NCI-H1930 (cell line): Measurements from ENCODE around the gene HDC.

Experiments
- DNase-seq, 2 experiments: peaks; one replicate each; lab custom pipeline; 2025; lab: John Stamatoyannopoulos, UW

HDC gene

DNA sequence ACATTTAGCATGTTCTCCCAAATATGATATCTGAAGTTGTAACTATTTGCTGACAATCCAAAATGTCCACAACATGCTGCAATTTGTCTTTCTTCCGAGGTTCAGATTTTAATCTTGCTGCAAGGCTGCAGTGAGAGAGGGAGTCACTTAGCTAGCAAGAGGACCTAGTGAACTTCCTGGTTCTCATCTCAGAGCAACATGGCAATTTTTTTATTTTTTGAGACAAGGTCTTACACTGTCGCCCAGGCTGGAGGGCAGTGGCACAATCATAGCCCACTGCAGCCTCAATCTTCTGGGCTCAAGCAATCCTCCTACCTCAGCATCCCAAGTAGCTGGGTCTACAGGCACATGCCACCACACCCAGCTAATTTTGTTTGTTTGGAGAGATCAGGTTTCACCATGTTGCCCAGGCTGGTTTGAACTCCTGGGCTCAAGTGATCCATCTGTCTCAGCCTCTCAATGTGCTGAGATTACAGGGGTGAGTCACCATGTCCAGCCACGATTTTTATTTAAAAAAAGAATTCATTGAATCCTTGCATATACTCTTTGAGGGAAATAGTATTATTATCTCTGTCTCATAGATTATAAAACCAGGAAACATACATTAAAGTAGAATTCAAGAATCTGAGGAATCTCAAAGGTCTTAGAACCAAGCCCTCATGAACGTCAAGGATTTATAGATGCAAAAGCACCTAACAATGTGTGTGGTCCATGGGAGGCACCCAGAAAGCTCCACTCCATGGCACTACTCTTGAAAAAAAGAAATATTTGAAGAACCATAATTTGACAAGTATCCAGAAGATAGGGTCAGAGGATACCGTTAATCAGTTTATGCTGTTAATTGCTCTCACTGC is 9.1 kb downstream of the HDC start:
- DNase-seq: no peak

DNA sequence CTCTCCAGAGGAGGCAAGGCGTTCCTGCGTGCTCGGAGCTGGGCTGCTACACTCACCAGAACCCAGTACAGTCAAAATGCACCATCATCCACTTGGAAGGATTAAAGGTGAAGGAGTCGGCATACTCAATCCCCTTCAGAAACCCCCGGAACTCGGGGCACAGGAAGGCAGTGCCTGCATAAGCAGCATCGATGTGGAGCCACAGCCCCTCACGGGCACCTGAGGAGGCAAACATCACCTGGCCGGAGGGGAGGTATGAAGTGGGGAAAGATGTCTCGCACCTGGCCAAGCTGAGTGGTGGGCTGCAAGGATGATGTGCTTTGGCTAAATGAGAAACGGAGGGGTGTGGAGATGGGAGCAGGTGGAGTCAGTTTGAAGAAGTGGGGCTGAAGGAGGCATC is 13.0 kb downstream of the HDC start:
- DNase-seq: no peak

DNA sequence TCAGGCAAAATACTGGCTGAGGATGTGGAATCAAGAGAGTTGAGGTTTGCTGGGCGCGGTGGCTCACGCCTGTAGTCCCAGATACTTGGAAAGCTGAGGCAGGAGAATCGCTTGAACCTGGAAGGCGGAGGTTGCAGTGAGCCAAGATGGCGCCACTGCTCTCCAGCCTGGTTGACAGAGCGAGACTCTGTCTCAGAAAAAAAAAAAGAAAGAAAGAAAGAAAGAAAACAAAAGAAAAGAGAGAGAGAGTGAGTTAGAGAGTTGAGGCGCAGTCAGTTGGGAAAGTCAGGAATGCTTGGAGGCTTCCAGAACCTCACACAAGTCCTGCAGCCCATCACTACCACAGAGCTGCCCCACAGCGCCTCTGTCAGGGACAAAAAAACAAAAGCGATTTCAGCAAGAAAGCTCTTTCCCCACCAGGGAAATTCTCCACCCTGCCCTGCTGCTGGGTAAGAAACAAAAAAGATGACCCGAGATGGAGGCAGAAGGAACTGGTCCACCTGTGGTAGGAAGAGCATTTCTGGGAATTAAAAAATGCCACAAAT is 13.8 kb downstream of the HDC start:
- no peak for DNase-seq

DNA sequence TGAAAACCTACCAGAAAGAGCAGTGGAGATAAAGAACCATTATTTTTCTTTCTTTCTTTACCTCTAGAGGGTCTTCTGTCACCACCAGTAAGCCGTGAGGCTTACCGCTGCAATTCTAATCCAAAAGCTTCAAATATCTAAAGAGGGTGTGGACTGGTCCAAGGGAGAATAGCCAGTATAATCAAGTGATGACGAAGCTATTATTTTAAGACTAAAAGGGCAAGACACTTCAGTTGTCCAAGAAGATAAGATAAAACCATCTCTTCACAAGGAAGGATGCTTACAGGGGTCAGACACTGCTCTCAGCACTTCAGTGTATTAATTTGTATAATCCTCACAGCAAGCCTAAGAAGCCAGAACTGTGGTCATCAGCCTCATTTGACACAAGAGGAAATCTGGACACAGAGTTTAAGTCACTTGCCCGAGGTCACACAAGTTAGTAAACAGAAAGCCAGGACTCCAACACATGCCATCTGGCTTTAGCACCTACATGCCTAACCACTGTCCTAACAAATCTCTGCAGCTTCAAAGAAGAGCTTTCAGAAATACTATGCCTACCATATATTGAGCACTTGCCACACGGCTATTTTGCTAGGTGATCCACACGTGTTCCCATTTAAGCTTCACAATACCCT is 14.6 kb downstream of the HDC start:
- DNase-seq: no peak

DNA sequence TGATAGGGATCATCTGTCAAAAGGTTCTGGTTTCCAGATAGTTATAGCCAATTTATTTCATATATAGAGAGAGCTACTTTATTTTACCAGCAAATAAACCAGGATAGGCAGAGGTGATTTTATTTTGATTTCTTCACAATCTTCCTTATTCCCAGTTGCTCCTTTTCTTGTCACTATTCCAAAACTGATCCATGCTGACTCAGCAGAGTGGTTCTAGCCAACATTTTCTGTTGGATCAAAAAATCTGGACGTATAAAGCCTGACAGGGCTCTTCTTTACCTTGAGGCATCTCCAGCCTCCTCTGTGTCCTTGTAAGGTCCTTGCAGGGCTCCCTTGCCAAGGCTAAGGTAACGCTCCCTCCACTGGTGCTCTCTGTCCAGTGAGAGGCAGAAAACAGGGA is 15.8 kb downstream of the HDC start:
- DNase-seq: no peak

DNA sequence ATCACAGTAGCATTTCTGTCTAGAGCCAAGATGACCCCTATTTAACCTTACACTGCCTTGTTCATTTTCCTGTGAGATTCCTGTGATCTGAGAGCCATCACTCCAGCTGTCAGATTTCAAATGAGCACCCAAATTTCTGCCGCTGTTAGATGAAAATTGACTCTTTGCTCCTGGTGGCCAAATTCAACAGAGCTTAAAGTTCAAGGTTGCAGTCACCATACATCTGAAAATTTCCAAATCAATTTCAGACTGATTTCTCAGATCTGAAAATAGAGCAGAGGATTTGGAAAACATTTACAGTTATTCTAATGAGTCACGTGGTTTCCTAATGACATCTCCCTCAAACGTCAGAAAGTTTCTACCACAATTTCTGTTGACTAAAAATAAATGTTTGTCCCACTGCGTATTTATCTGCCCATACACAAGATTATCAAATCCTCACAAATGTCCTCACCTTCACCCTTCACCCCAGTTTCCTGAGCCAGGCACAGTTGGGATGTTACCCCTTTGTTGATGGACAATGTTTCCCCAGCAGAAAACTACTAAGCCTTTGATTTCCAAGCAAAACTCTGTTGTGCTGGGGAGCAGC is 16.4 kb downstream of the HDC start:
- no peak for DNase-seq

DNA sequence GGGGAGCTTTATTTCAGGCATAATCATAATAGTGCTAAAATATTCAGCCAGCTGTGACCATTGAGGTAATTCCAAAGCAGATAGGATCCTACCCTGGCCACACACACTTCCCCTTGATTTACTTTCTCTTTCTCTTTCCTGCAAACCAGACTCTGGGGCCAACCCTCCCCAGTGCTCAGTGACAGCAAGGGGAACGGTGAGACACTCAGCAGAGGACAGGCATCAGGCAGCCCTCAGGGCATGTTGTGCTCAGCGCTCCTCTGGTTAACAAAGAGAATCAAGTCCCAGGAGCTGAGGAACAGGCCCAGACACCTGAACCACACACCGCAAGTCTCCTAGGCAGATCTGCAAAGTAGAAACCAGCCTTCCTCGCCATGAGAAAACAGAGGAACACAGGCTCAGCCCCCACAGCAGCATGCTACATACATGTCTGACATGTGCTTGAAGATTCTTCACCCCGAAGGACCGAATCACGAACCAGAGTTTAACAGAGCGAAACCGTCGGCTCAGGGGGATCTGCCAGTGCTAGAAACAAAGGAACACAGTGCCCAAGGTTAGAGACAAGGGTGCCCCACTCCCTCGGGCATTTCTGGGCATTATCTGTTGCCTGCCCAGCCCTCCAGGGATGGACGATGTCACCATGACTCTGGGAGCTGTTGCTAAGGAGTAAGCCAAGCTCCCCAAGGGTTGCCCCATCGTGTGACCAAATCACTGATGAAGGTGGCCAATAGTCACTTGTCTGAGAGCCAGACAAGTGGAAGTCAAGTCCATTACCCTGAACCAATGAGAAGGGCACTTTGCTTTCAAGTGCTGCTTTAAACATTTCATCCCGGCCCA is 17.5 kb downstream of the HDC start:
- DNase-seq: no peak

DNA sequence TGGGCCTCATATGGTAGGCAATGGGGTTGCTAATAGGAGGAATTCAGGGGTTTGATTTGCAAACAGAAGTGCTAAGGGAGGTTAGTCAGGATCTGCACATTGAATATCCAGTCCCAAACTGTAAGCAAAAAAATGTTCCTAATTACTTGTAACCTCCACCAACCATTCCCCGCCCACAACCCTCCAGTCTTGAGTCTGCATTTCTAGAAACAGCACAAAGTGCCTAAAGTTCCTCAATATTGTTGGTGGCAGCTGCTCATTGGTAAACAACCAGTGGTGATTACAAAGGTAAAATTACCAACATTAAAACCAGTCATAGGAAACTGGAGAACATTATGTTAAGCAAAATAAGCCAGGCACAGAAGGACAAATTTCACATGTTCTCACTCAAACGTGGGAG is 18.9 kb downstream of the HDC start:
- no peak for DNase-seq

DNA sequence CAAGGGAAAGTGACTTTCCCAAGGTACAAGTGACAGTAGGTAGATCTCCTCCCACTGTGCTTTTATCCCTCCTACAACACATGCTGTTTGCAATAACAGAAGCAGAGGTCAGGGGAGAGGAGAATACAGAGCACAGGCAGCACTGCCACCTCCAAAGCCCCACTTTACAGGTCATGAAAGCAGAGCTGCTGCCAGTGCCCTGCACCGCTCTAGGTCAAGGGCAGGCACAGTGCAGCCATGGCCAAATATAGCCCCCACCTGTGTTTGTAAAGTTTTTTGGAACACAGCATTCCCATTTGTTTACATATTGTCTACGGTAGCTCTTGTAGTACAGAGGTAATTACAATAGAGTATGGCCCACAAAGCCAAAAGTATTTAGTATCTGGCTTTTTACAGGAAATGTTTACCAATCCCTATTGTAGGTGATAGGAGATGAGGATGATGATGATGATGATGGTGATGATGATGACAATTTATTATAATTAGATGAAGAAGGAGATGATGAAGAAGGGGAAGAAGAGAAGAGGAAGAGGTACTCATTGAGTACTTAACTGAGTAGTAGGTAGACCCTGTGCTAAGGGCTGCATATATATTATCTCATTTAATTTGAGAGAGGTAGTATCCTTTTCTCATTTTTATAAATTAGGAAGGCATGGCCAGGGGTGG is 20.4 kb downstream of the HDC start:
- DNase-seq: no peak

DNA sequence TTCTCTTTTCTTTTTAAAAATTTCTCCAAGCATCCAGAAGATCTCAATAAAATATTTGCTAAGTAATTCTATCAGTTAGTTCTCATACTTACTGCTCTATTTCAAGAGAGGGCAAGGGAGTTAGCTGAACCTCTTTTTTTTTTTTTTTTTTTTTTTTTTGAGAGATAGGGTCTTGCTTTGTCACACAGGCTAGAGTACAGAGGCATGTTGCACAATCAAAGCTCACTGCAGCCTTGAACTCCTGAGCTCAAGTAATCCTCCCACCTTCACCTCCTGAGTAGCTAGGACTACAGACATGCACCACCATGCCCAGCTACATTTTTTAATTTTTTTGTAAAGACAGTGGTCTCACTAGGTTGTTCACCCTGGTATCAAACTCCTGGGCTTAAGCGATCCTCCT is 21.4 kb downstream of the HDC start:
- DNase-seq: no peak

DNA sequence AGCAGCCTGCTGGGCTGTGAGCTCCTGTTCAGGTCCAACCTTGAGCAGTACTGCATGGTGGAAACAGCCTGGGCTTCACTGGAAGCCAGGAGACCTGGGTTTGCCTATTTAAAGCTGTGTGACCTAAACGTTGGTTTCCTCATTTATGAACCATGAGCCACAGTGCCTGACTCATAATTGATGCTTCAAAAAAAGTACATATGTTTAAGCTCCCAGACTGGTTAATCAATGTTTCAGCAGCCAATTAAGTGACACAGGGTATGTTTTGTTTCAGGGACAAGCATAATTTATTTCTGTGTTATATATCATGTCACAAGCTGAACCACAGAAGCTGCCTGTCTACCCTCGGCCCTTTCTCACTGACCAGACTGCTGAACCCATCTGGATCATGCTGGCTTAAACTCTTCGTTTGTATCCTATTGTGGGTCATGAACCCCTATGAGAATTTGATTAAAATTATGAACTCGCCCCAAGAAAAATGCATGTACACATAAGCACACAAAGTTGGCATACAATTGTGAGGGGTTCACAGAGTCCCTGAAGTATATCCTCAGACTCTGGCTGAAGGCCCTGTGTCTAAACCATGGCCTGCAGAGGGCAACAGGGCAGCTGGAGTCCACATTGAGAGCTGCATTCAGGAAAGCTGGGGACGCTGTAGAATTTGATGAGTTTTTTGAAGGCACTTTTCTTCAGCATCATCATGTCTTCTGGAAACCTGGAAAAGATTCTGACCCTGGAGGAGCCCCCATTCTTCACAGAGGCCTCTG is 23.7 kb downstream of the HDC start:
- DNase-seq: no peak

DNA sequence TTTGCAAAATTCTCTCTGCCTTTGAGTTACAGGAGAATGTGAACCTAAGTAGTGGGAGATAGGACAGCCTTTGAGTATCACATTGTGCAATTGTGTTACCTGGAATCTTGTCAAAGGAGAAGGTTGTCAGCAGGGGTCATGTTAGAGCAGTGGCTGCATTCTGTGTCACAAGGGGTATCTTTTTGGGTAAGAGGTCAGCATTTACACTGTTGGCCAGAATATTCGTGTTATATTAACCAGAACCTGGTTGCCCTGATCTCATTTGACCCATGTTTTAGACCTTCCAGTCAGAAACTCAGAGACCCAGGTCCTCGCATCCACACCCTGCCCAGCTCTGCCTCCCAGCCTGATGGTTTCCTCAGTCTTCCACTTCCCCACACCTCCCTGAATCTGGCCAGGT is 27.3 kb downstream of the HDC start:
- no peak for DNase-seq

DNA sequence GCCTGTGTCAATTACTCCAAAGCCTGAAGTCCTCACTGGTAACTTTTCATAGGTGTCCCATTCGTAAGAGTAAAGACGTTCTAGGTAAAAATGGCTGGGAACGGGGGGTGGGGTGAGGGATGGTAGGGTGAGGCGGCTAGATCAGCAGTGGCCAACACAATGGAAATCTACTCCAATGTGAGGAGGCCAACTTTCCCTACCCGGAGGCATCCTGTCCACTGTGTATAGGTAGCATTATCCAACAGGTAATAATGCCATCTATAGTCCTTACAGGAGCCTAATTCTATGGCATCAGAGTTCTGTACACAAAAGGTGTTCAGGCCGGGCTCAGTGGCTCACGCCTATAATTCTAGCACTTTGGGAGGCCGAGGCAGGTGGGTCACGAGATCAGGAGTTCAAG is 29.1 kb downstream of the HDC start:
- DNase-seq: no peak

DNA sequence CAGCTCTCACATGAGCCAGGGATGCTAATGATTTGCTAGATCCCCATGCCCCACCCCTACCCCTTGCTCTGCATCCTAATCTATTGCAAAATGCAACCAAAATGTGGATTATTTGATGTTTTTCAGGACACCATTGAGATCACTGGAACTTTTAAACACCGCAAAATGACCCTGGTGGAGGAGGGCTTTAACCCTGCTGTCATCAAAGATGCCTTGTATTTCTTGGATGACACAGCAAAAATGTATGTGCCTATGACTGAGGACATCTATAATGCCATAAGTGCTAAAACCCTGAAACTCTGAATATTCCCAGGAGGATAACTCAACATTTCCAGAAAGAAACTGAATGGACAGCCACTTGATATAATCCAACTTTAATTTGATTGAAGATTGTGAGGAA is 29.7 kb downstream of the HDC start:
- no peak for DNase-seq

DNA sequence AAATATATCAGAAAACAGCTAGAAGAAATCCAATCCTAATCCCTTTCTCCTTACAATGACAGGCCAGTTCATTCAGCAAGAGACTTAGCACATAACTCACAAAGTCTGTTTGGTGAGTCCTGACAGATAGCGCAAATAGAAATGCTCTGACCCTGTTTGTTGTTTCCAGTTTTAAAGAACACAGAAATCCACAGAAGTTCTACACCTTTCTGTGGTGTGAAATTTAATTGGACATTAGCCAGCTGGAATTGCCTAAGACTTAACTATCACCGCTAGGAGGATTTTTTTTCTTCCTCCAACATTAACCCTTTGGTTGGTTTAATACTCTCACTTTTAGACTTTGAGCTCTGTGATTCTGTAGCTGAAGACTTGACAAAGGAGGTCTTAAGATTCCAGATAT is 30.8 kb downstream of the HDC start:
- DNase-seq: no peak

DNA sequence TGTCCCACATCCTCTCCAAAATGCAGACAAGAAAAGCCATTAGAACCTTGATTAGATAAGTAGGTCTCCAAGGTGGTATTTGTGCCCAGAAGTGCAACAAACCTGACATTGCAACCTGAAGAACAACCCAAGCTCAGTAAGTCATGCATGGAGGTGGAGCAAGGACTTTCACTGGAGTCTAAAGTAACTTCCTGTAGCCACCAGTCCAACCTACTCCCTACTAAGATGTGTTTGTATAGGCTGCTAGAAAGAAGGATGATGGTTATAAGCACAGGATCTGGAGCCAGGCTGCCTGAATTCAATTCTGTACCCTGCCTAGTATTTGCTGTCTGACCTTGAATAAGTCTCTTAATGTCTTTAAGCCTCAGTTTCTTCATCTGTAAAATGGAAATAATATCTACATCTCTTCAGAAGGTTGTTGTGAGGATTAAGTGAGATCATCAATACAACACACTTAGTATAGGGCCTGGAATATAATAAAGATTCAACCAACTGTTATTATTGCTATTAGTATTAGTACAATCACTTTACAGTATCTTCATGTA is 32.3 kb downstream of the HDC start:
- DNase-seq: no peak

DNA sequence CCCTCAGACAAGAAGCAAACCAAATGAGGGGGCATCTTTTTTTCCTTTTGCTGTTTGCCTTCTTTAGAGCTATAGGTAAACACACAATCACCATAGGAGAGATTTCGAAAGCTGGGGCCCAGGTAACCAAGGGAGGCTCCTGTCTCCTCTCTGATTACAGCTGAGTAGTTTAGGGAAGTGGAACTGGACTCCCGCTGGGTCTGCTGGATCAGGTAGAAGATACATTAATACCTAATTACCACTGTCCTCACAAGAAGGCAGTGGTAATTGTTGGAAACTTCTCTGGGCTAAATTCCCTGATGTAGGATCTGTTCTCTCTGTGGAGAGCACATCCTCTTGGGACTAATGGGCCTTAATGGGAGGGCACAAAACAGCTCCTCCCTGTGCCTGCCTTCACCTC is 32.7 kb downstream of the HDC start:
- DNase-seq: no peak

DNA sequence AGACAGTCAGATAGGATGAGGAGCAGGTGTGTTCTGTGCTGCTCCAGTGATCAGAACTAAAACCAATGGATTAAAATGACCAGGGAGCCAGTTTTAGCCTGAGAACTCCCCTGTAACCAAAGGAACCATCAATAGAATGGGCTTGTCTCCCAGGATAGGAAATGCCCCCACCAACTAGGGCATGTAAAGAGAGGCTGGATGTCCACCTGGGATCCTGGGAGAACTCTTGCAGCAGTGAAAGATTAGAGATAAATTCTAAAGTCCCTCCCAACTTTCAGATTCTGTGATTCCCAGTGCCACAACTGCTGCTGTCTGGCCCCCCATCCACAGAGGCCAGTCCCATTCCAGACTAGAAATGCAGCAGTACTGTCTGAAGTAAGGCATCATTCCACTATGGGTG is 33.8 kb downstream of the HDC start:
- no peak for DNase-seq

DNA sequence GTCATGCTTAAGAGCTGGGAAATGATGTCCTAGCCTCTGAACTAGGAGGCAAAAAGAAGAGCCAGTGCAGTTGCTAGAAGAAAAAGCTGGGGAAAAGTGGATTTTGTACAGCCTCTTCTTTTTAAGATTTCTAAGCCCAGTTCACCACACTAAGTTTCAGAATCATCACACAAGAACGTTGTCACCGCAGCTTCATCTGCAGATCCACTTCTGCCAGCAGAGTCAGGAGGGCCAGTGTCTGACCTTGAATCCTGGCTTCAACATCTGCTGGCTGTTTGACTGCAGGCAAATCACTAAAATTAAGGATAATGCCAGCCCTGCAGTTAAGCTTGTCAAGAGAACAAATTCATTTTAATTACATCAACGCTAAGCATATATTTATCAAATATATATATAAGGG is 36.2 kb downstream of the HDC start:
- DNase-seq: no peak

DNA sequence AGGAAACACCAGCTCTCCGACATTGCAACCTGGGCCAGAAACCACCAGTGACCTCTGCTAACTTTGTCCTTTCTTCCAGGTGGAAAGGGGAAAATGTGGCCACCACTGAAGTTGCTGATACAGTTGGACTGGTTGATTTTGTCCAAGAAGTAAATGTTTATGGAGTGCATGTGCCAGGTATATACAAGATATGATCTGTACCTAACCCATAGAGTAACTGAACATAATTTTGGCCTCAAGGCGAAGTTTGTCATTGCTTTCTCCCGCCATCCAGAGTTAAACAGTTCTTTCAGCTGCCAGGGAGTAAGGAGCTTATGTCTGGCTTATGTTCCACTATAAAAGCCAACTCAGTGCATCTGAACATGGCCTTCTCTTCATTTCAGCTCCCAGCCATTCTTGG is 36.7 kb downstream of the HDC start:
- no peak for DNase-seq

DNA sequence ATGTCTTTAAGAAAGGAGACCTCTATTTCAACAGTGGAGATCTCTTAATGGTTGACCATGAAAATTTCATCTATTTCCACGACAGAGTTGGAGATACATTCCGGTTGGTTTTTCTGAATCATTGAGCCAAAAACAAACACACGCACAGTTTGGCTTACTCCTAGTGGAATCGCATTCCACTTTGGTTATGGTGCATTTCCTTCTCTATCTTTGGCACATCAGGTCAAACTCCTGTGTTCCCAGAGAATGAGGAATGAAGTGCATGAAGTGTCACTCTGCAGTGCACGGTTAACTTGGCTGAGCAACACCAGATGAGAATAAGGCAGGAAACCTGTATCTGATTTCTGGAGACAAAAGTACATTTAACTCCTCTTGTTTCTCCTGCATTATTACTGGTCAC is 38.5 kb downstream of the HDC start:
- no peak for DNase-seq
